ENCODE measurements around the gene CEP72. TPM values are rescaled to one million over a fixed set of nuclear protein-coding genes. Genes with fewer than 3 reads are reported as not detected.

Gene CEP72
- total RNA-seq, 1 experiment from 2014 or later: 24.8 TPM

GRCh38 chr5:644971-645370 is 32.8 kb downstream of the CEP72 start:
- Histone ChIP-seq H3K27ac (ENCODE audit: insufficient read length, low read depth, low read length) (no peak overlapping the region), H3K23me2 (ENCODE audit: insufficient read length, low read depth, low read length, poor library complexity, severe bottlenecking) (no peaks in the 10 kb centered on the region), H3K23ac (ENCODE audit: insufficient read length, low read depth, low read length) (no peak overlapping the region), H3T11ph (ENCODE audit: low read length) (no peak overlapping the region), H3K4me1 (ENCODE audit: insufficient read depth, low read length) (no peaks in the 10 kb centered on the region), H4K5ac (ENCODE audit: insufficient read length, low read depth, low read length) (no peak overlapping the region), H3K56ac (ENCODE audit: insufficient read length, low read depth, low read length) (no peak overlapping the region), H2BK120ac (ENCODE audit: low read depth, low read length, poor library complexity, severe bottlenecking) (no peak overlapping the region), H2AK5ac (ENCODE audit: insufficient read length, low read length) (no peak overlapping the region), H4K91ac (ENCODE audit: insufficient read length, low read depth, low read length) (no peak overlapping the region), H3K4ac (ENCODE audit: low read depth, low read length) (no peak overlapping the region), H3K14ac (ENCODE audit: insufficient read depth, low read length) (no peak overlapping the region), H3K27me3 (ENCODE audit: insufficient read depth, low read length) (no peaks in the 10 kb centered on the region), H3K4me2 (ENCODE audit: insufficient read depth, insufficient read length, low read length) (no peak overlapping the region), H3K9me3 (ENCODE audit: control insufficient read depth, low read depth, low read length) (peaks cover 33% of the 10 kb centered on the region), H3K9ac (ENCODE audit: extremely low read depth, insufficient read length, low read length) (no peak overlapping the region), H2BK15ac (ENCODE audit: low read depth, low read length) (no peak overlapping the region), H3K18ac (ENCODE audit: insufficient read length, low read depth, low read length) (no peak overlapping the region), H3K79me1 (ENCODE audit: insufficient read depth, low read depth, low read length, poor library complexity, severe bottlenecking) (no peaks in the 10 kb centered on the region), H2BK5ac (ENCODE audit: insufficient read length, low read length) (no peak overlapping the region), H4K8ac (replicated peaks; ENCODE audit: insufficient read length, low read depth, low read length) (no peak overlapping the region), H3K79me2 (ENCODE audit: insufficient read depth, low read length) (no peaks in the 10 kb centered on the region), H2BK20ac (ENCODE audit: low read depth, low read length, poor library complexity, severe bottlenecking) (no peak overlapping the region), H2BK12ac (ENCODE audit: insufficient read length, low read depth, low read length) (no peak overlapping the region), H2AFZ (ENCODE audit: low read length) (no peak overlapping the region), H4K20me1 (ENCODE audit: control insufficient read depth, insufficient read depth, insufficient read length) (no peaks in the 10 kb centered on the region)
- H3K36me3 Mint-ChIP-seq (ENCODE audit: insufficient read depth in 1 of 3, low read depth in 3 of 3): peaks cover 20 to 34% (median 27%) of the 10 kb centered on the region in 3 experiments
- no peak for DNase-seq
- H3K4me1 Mint-ChIP-seq: no peaks in the 10 kb centered on the region
- no peak overlapping the region for H3K4me3 Mint-ChIP-seq
- no peak for TF ChIP-seq CTCF (conservative IDR thresholded peaks at IDR 0.05)
- no peak overlapping the region; a peak in 1 of 7 replicates for H3K27ac Mint-ChIP-seq
- no peaks in the 10 kb centered on the region for H3K27me3 Mint-ChIP-seq (ENCODE audit: low read depth)
- WGBS (ENCODE audit: extremely low coverage, insufficient read length, low lambda C conversion rate): no CpG with 5 or more reads among the region's 15 CpGs
- H3K9me3 Mint-ChIP-seq: no peaks in the 10 kb centered on the region; a peak in 1 of 5 replicates

All from H9 (cell line).